Hepatocyte (in vitro differentiated cells): ENCODE results near the gene ITPK1.

ENCODE experiments used
- CTCF ChIP-seq: fragments of 200-600 bp; sonication (generic); IDR thresholded peaks from 2 replicates; pipeline ENCODE4 v1.5.1; 2016; ENCODE audit warnings: antibody characterized with exemption, mild to moderate bottlenecking; ENCODE audit not compliant: poor library complexity
- EZH2 ChIP-seq: fragments of 200-600 bp; sonication (generic); IDR thresholded peaks from 2 replicates; pipeline ENCODE4 v1.6.1; 2016; ENCODE audit warnings: antibody characterized with exemption, mild to moderate bottlenecking, borderline replicate concordance

DNA sequence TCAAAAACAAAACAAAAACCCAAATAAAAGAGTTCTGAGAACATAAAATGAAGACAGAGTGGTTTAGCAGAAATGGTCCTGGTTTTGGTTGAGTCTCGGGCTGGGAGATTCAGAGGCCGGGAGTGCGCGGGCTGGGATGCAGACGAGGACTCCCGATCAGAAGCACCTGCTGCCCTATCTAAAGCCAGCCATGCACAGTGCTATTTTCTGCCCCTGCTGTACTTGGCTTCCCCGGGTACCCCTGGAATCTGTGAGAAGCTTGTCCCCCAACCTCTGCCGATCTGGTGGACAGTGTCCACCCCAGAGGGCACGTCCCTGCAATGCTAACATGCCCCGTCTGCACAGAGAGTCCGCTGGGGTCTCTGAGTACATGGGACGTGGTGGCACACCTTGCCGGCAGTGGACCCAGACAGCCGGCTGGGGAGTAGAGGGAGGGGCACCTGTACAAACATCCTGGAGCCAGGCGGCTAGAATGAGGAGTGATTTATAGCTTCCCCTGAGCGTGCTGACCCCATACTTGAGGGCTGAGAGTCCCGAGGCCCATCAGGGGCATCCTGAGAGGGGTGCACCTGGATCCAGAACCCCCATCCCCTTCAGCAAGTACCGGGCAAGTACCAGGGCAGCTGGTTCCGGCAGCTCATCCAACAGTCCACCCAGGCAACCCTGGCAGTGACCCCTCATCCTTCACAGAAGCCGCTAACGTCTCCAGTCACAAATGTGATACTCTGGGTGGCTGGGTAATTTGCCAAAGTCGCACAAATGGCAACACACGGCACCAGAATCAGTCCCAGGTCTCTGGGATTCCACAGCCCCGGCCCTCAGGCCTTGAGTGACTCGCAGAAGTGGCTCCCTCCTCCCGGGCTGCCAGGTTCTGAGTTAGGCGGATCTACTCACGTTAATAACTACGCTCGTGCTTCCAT is 155.7 kb downstream of the ITPK1 start:
- TF ChIP-seq CTCF (no peak), EZH2 (no peak)
